Astrocyte (in vitro differentiated cells and primary cell): ENCODE data around the gene CHRD.

Experiments
- EZH2 ChIP-seq: IDR thresholded peaks from 2 replicates; pipeline ENCODE4 v1.6.1; 2012; ENCODE audit warnings: mild to moderate bottlenecking, low read length, inconsistent platforms; ENCODE audit not compliant: insufficient read depth
- TF ChIP-seq, protein P1 (sequence below): IDR thresholded peaks from 2 replicates; pipeline ENCODE4 v1.5.1; 2011; ENCODE audit warnings: low read depth, mild to moderate bottlenecking, inconsistent platforms, low read length, moderate library complexity; ENCODE audit not compliant: insufficient read depth

DNA sequence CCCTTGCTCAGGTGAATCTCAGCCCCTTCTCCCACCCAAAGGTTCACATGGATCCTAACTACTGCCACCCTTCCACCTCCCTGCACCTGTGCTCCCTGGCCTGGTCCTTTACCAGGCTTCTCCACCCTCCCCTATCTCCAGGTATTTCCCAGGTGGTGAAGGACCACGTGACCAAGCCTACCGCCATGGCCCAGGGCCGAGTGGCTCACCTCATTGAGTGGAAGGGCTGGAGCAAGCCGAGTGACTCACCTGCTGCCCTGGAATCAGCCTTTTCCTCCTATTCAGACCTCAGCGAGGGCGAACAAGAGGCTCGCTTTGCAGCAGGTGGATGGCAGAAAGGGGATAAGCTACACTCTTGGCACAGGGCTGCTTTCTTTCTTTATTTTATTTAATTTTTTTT, 37.9 kb upstream of the CHRD start:
- TF ChIP-seq, protein P1, sequence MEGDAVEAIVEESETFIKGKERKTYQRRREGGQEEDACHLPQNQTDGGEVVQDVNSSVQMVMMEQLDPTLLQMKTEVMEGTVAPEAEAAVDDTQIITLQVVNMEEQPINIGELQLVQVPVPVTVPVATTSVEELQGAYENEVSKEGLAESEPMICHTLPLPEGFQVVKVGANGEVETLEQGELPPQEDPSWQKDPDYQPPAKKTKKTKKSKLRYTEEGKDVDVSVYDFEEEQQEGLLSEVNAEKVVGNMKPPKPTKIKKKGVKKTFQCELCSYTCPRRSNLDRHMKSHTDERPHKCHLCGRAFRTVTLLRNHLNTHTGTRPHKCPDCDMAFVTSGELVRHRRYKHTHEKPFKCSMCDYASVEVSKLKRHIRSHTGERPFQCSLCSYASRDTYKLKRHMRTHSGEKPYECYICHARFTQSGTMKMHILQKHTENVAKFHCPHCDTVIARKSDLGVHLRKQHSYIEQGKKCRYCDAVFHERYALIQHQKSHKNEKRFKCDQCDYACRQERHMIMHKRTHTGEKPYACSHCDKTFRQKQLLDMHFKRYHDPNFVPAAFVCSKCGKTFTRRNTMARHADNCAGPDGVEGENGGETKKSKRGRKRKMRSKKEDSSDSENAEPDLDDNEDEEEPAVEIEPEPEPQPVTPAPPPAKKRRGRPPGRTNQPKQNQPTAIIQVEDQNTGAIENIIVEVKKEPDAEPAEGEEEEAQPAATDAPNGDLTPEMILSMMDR = no peak
- no peak for TF ChIP-seq EZH2
